ENCODE measurements around the gene GSTA2.
A peak's percentile ranks its signal among the peaks of the same experiment; 100 is the strongest.

DNA sequence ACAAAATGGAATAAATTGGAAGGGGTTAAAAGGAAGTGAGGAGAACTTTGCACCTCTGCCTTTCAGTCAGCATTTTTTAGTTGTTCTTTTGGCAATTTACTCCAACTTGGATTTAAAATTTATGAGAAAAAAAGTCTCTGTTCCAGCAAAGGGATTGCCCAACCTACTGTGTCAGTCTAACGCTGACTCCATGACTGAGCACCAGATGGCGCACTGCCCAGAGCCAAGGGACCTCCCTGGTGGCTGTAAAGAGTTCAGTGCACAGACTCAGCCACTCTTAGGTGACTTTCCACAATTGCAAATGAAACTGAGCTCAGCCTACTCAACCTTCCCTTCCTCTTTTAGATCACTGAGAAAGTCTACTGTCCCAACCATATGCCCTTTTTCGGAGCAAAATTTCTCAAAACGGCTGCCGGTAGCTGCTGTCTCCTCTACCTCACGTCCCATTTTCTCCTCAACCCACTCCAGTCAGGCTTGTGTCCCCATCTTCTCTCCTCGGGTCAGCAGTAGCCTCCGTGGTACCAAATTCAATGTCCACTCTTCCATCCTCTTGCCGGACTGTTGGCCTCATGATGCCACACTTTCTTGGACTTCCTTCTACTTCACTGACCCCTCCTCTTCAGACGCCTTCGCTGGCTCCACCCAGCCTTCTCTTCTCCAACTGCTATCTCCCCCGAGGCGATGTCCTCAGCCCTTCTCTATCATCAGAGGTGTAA is 38.7 kb downstream of the GSTA2 start:
- TF ChIP-seq CTCF (IDR thresholded peaks at IDR 0.05; ENCODE audit: poor library complexity, severe bottlenecking) (peak; percentile 48), TAF1 (IDR thresholded peaks at IDR 0.05; ENCODE audit: low read depth) (no peak)

Measured in neural cell (in vitro differentiated cells).